ENCODE results near the gene TNS3.

Gene TNS3

DNA sequence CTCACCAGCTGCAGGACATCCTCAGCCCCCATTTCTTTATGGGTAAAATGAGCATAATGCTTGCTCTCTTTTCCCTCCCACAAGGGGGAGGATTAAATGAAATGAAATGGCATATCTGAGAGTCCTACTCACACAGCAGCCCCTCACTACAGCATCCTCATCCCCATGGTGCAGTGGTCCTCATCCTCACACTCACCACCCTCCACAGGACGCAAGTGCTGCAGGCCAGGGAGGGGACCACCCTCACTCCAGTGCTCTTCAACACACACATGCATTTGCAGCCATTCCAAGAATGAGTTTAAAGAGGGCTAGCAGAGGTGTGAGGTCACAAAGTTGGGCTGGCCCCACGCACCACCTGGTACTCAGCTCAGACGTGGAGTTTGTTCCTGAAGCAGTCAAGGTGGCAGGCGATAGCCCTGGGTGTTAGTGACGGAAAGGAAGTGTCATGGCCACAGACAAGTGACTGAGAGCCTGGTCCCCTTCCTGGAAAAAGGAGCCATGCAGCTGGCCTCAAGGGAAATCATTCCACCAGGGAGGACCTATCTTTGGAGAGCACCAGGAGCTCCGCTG is 234.0 kb downstream of the TNS3 start:
- no peaks in the 10 kb centered on the region for H3K4me1 Mint-ChIP-seq
- H3K27ac Mint-ChIP-seq = no peak overlapping the region
- no peaks in the 10 kb centered on the region for H3K9me3 Mint-ChIP-seq
- no peaks in the 10 kb centered on the region for H3K27me3 Mint-ChIP-seq
- H3K36me3 Mint-ChIP-seq = no peaks in the 10 kb centered on the region
- no peak for DNase-seq
- no peak overlapping the region for H3K4me3 Mint-ChIP-seq
- CTCF ChIA-PET = no interaction called here

DNA sequence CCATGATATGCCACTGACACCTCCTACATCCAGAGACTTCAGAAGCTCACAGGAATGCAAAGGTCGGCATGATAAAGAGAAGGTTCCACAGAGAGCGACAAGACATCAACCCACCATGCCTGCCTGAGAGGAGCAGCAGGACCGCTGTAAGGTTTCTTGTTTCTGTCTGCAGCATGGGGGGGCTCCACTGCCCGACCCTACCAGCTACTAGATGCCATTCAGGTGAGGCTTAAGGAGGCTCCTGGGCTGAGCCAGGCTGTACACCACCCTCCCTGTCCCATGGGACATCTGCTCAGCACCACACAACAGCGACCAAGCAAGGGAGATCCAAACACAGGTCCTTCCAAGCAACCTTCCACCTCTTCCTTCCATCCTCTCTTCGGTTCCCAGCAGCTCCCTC is 234.6 kb downstream of the TNS3 start:
- no peaks in the 10 kb centered on the region for H3K36me3 Mint-ChIP-seq
- H3K4me3 Mint-ChIP-seq = no peak overlapping the region
- no peaks in the 10 kb centered on the region for H3K9me3 Mint-ChIP-seq
- H3K27me3 Mint-ChIP-seq = no peaks in the 10 kb centered on the region
- no peak overlapping the region for H3K27ac Mint-ChIP-seq
- no peak for DNase-seq
- CTCF ChIA-PET = no interaction called here
- no peaks in the 10 kb centered on the region for H3K4me1 Mint-ChIP-seq

DNA sequence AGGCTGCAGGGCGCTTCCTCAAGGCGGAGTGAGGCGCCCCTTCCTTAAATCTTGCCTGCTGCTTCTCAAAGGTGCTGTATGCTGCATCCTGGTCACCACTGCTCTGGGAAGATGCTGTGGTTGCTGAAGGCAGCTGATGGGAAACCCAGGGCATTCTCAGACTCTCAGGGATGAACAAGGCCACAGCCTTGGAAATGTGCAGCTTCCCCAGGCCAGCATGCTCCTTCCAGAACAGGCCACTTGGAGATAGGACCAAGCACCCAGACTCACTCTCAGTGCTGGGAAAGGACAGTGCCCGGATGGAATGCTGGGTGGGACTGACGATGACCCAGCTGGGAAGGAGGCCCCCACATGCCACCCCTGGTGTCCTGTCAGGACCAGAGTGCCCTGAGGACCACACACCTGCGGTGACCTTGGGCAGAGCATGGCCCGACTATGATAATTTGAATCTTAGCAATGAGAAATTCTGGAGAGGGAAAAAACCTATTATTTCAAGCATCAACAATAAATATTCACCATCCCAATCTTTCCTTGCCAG is 235.5 kb downstream of the TNS3 start:
- H3K4me1 Mint-ChIP-seq = no peaks in the 10 kb centered on the region
- no peaks in the 10 kb centered on the region for H3K9me3 Mint-ChIP-seq
- no peaks in the 10 kb centered on the region for H3K27me3 Mint-ChIP-seq
- CTCF ChIA-PET = no interaction called here
- H3K4me3 Mint-ChIP-seq = no peak overlapping the region
- DNase-seq = no peak
- H3K27ac Mint-ChIP-seq = no peak overlapping the region
- H3K36me3 Mint-ChIP-seq = no peaks in the 10 kb centered on the region

DNA sequence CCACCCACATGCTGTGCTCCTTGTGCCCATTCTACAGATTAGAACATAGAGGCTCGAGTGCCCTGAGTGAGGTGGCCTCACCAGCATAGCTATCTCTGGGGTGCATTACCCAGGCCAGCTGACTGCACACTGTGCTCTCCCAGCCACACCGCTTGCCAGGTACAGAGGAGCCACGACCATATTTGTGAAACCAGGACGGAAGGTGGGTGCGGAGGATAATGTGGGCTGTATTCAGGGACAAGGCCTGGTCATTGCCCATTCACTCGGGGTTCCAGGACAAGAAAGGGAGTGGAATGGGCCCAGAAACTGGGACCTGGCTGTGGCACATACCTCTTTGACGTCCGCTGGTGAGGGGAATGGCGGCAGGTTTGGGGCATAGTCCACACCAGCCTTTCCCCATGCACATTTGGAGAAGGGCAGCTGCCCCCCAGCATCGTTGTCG is 236.0 kb downstream of the TNS3 start:
- CTCF ChIA-PET = no interaction called here
- no peak overlapping the region for H3K27ac Mint-ChIP-seq
- no peaks in the 10 kb centered on the region for H3K4me1 Mint-ChIP-seq
- no peak overlapping the region for H3K4me3 Mint-ChIP-seq
- no peak for DNase-seq
- H3K27me3 Mint-ChIP-seq = no peaks in the 10 kb centered on the region
- H3K9me3 Mint-ChIP-seq = no peaks in the 10 kb centered on the region
- no peaks in the 10 kb centered on the region for H3K36me3 Mint-ChIP-seq

DNA sequence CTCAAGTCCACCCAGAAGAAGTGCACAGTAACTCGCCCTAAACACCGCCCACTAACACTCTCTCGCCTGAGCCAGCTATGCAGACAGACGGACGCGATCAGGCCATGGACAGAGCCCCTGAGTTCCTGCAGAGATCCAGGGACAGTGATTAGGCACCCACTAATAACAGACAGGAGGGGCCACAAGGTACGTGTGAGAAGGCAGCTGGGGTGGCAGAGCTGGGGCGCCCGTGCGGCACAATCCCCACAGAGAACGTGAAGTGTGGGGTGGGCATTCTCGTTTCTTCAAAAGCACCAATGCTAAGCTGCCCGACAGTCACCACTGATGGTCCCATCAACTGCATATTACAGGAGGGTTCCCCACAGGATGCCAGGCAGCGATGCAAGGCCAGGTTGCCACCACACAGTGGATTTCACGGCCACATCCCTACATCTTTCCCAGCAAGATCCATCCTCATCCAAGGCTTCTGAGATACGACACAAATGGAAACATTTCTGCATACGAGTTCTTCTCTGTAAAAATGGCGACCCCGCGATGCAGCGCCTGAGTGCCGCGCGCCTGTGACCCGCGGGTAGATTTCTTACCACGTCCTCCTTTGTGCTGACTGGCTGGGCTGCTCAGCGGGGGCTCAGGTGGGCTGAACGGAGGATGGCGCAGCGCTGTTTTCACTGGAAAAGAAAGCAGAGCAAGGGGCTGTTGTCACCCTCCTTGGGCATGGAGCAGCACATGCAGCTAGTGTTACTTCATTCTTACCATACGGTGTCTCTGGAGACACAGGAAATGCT is 237.5 kb downstream of the TNS3 start:
- H3K27ac Mint-ChIP-seq = no peak overlapping the region
- no peak for DNase-seq
- H3K36me3 Mint-ChIP-seq = no peaks in the 10 kb centered on the region
- no peaks in the 10 kb centered on the region for H3K27me3 Mint-ChIP-seq
- CTCF ChIA-PET = no interaction called here
- H3K9me3 Mint-ChIP-seq = no peaks in the 10 kb centered on the region
- no peaks in the 10 kb centered on the region for H3K4me1 Mint-ChIP-seq
- no peak overlapping the region for H3K4me3 Mint-ChIP-seq

DNA sequence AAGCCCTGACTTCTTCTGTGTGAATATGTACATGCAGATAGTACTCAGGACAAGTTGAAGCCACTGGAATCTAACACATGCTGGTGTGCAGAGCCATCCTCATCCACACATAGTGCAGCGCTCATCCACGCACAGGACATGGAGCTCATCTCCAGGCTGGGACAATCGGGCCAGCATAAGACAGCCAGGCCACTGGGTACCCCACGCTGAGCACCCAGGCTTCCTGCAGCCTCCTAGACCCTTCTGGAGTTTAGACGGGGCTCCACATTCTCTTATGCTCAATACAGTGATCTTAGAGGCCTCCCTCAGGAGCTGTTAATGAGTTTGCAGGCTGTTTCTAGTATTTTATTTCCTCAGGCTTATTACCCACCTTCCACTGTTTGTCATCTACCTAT is 238.9 kb downstream of the TNS3 start:
- CTCF ChIA-PET = no interaction called here
- DNase-seq = no peak
- H3K36me3 Mint-ChIP-seq = no peaks in the 10 kb centered on the region
- no peaks in the 10 kb centered on the region for H3K9me3 Mint-ChIP-seq
- H3K4me1 Mint-ChIP-seq = no peaks in the 10 kb centered on the region
- no peaks in the 10 kb centered on the region for H3K27me3 Mint-ChIP-seq
- no peak overlapping the region for H3K4me3 Mint-ChIP-seq
- H3K27ac Mint-ChIP-seq = no peak overlapping the region

DNA sequence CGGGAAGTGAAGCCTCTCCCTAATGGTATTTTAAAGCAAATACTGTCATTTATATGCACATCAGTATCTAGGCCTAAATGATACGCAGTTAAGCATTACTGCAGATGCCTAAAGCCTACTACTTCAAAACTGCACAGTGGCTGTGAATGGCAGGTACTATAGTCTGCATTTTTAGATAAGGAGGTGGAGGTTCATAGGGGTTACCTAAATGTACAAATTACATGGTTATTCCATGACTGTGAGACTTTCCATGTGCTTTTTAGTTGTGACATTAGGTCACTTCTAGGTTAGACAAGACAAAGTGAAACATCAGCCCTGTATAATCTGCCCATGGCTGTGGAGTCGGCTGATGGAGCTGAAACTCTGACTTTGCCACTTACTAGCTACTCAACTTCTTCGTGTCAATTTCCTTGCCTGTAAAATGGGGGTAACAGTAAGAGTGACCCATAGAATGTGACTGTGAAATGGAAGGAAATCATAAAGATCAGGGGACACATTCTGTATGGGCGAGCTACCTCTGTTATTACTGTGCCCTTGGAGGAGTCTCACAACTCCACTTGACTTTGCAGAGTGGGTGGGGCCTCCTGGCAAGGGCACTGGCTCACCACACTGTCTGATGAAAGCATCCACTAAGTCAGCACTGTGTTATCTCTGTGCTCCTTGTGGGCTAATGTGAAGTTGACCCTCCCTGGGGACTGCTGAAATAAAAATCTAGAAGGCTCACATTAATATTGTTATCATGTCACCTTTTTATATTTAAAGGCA is 239.4 kb downstream of the TNS3 start:
- Mint-ChIP-seq H3K36me3 (no peaks in the 10 kb centered on the region), H3K27me3 (no peaks in the 10 kb centered on the region), H3K27ac (no peak overlapping the region), H3K9me3 (no peaks in the 10 kb centered on the region), H3K4me1 (no peaks in the 10 kb centered on the region), H3K4me3 (no peak overlapping the region)
- no peak for DNase-seq
- CTCF ChIA-PET = no interaction called here

DNA sequence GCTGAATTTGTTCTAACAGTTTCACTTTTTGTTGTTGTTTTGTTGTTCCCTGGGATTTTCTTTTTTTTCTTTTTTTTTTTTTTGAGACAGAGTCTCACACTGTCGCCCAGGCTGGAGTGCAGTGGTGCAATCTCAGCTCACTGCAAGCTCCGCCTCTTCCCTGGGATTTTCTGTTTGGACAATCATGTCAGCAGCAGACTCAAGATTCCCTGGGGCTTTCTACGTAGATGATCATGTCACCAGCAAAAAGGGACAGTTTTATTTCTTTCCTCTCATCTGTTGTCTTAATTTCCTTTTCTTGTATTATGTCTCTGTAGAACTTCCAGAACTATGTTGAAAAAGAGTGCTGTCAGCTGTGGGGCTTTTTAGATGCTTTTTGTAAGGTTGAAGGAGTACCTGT is 241.4 kb downstream of the TNS3 start:
- no peaks in the 10 kb centered on the region for H3K27me3 Mint-ChIP-seq
- H3K27ac Mint-ChIP-seq = no peak overlapping the region
- no peaks in the 10 kb centered on the region for H3K9me3 Mint-ChIP-seq
- no peak overlapping the region for H3K4me3 Mint-ChIP-seq
- H3K4me1 Mint-ChIP-seq = no peaks in the 10 kb centered on the region
- CTCF ChIA-PET = interaction anchor here (0.8 to 0.9 kb wide), 2 partner anchors 74 to 214 kb away, joined by 3 read pairs; no protein-coding TSS in a partner anchor
- no peak for DNase-seq
- no peaks in the 10 kb centered on the region for H3K36me3 Mint-ChIP-seq

DNA sequence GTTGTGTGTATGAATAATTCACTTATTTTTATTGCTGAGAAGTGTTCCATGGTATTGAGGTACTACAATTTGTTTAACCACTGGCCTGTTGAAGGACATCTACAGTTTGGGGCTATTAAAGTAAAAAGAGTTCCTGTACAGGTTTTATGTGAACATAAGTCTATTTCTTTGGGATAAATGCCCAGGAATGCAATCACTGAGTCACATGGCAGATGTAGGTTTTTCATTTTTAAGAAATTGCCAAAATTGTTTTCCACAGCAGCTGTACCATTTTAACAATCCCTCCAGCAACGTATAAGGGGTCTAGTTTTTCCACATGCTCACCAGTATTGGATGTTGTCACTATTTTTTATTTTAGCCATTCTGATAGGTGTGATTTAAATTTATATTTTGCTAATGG is 243.9 kb downstream of the TNS3 start:
- Mint-ChIP-seq H3K4me3 (no peak overlapping the region), H3K27ac (no peak overlapping the region), H3K9me3 (no peaks in the 10 kb centered on the region), H3K27me3 (no peaks in the 10 kb centered on the region), H3K36me3 (no peaks in the 10 kb centered on the region), H3K4me1 (no peaks in the 10 kb centered on the region)
- no peak for DNase-seq
- CTCF ChIA-PET = no interaction called here

DNA sequence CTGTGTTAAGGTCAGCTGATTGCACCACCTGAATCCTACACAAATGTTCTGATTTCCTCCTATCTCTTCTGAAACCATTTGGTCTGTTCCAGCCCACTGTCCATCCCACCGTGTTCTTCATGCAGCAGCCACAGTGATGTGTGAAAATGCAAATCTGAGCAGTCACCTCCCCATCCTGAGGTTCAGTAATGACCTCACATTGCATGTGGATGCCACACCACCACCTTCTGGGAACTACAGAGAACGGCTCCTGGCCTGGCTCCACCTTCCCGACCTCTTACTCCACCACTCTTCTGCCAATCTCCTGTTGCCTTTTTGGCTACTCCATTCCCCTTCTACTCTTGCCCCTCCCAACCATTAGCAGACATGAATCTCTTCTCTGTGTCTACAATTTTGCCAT is 244.4 kb downstream of the TNS3 start:
- no peak for DNase-seq
- no peaks in the 10 kb centered on the region for H3K36me3 Mint-ChIP-seq
- H3K4me1 Mint-ChIP-seq = no peaks in the 10 kb centered on the region
- CTCF ChIA-PET = no interaction called here
- no peak overlapping the region for H3K4me3 Mint-ChIP-seq
- no peaks in the 10 kb centered on the region for H3K27me3 Mint-ChIP-seq
- no peak overlapping the region for H3K27ac Mint-ChIP-seq
- H3K9me3 Mint-ChIP-seq = no peaks in the 10 kb centered on the region

DNA sequence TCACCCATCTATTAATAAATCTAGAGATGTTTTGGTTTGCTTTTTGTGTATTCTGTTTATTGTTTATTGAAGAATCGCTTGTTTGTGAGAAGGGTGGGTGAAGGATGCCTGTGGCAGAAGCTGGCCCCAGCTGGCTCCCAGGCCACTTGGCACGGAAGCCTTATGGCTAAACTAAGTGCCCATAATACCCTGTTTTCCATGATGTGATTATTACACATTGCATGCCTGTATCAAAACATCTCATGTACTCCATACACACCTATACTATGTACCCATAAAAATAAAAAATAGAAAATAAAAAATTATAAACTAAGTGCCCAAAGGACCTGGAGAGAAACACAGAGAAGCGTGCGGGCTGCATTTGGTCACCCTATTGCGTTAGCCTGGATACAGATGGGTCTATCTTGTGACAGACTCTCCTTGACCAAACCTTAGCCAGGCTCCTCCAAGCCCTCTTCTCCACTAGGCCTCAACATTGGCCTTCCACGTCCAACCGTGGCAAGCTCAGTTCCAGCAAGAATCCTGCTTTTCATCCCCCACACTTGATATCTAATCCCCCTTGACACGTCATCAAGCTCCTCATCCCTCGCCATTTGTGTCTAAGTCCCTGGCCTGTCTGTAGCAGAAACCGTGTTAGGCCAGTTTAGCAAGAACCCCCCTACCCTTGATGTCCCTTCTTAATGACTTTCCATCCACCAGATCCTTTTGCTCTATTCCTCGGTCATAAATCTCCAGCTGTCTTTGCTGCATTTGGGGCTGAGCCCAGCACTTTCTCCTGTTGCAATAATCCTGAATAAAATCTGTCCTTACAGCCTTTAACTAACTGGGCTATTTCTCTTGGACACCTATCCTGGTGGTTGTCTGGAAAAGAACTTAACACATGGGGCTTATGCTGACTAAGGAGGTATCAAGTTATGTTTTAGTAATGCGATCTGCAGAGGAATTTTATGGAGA is 245.2 kb downstream of the TNS3 start:
- no peaks in the 10 kb centered on the region for H3K9me3 Mint-ChIP-seq
- no peaks in the 10 kb centered on the region for H3K27me3 Mint-ChIP-seq
- no peaks in the 10 kb centered on the region for H3K4me1 Mint-ChIP-seq
- no peak for DNase-seq
- H3K4me3 Mint-ChIP-seq = no peak overlapping the region
- no peaks in the 10 kb centered on the region for H3K36me3 Mint-ChIP-seq
- H3K27ac Mint-ChIP-seq = no peak overlapping the region
- CTCF ChIA-PET = no interaction called here

DNA sequence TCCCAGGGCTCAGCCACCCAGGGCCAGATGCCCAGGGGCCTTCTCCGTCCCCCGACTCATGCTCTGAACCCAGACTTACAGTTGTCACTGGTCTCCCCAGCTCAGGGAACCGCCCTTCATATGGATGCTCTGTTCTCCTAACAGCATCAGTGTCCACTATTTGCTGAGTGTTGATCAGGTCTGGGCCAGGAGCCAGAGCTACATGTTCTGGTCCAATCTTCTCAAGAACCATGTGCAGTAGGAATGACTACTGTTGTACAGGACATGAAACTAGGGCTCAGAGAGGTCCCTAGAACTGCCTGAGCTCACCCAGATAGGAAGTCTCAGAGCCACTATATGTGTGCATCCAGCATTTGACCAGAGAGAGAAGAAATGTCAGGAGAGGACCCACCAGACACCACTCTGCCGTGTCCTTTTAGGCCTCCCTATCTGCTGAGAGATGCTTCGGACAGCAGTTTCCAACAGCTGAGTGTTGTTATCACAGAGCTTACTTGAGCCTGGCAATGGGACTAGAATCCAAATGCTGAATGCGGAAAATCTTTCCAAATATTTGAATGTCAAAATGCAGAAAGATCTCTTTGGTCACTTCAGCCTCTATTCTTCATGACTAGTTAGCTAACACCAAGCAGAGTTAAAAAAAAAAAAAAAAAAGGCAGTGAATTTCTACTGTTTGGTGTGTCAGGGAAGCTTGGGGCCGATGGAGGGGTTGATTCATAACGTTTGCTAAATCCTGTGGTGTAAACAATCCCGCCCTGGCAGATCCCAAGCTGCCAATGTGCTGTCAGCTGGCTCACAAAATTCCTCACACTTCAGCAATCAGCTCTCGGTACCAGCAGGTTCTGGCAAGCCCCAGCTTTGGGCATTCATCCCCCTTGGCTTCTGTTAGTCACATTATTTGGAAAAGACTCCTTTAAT is 246.1 kb downstream of the TNS3 start:
- no peaks in the 10 kb centered on the region for H3K4me1 Mint-ChIP-seq

DNA sequence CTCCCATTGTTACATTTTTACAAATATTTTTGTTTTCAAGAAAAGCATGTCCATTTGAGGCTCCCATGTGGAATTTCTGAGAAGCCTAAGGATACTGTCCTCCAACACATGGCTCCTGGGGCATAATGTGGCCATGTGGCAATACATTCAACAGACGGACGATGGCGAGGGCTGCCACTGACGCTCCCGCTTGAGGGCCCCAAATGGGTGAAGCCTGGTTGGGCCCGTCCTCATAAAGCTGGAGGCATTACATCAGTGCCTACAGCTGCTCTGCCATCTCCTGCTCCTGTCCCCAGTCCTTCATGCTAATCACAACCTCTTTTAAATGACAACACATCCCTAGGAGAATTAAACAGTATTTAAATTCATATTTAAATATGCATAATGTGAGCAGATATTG is 246.8 kb downstream of the TNS3 start:
- H3K4me1 Mint-ChIP-seq = no peaks in the 10 kb centered on the region
- H3K4me3 Mint-ChIP-seq = no peak overlapping the region
- CTCF ChIA-PET = no interaction called here
- DNase-seq = no peak
- H3K9me3 Mint-ChIP-seq = no peaks in the 10 kb centered on the region
- H3K27ac Mint-ChIP-seq = no peak overlapping the region
- H3K27me3 Mint-ChIP-seq = no peaks in the 10 kb centered on the region
- H3K36me3 Mint-ChIP-seq = no peaks in the 10 kb centered on the region

More for the DNA sequence above, 246.1 kb downstream of the TNS3 start:
- Mint-ChIP-seq H3K27ac (no peak overlapping the region), H3K27me3 (no peaks in the 10 kb centered on the region), H3K9me3 (no peaks in the 10 kb centered on the region), H3K4me3 (no peak overlapping the region), H3K36me3 (no peaks in the 10 kb centered on the region)
- no peak for DNase-seq
- CTCF ChIA-PET = no interaction called here
